OCI-LY3 (cell line): ENCODE measurements around the gene SND1.

Experiments
- EZH2phosphoT487 ChIP-seq: fragments of 200-600 bp; shearing (Covaris generic); IDR thresholded peaks from 2 replicates; pipeline ENCODE4 v1.6.1; 2018; ENCODE audit warnings: antibody characterized with exemption, mixed run types, low read depth
- TF ChIP-seq, protein P1 (sequence below): fragments of 200-600, 300-600 bp; sonication (generic); IDR thresholded peaks from 2 replicates; pipeline ENCODE4 v1.5.1; 2014; ENCODE audit warnings: antibody characterized with exemption, low read length, low read depth

GRCh38 chr7:128065872-128066271 is 413.9 kb downstream of the SND1 start:
- TF ChIP-seq, protein P1, sequence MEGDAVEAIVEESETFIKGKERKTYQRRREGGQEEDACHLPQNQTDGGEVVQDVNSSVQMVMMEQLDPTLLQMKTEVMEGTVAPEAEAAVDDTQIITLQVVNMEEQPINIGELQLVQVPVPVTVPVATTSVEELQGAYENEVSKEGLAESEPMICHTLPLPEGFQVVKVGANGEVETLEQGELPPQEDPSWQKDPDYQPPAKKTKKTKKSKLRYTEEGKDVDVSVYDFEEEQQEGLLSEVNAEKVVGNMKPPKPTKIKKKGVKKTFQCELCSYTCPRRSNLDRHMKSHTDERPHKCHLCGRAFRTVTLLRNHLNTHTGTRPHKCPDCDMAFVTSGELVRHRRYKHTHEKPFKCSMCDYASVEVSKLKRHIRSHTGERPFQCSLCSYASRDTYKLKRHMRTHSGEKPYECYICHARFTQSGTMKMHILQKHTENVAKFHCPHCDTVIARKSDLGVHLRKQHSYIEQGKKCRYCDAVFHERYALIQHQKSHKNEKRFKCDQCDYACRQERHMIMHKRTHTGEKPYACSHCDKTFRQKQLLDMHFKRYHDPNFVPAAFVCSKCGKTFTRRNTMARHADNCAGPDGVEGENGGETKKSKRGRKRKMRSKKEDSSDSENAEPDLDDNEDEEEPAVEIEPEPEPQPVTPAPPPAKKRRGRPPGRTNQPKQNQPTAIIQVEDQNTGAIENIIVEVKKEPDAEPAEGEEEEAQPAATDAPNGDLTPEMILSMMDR: no peak
- TF ChIP-seq EZH2phosphoT487: no peak
